A549 (cell line): Measurements from ENCODE around the gene TXNDC8. TPM values are rescaled to one million over a fixed set of nuclear protein-coding genes. Genes with fewer than 3 reads are reported as not detected.

Experiments
- ATAC-seq, 2 experiments: fragments of 200-7000 bp in 1 of 2; fragments of >200 bp in 1 of 2; cut with Nextera tagmentation in 1 of 2; cut with Tn5 transposase in 1 of 2; 3 replicates each; pipeline versions ENCODE4 v1.8.0 to v1.9.1; 2018 to 2020; ENCODE audit warnings: mild to moderate bottlenecking in 1 of 2, moderate library complexity in 1 of 2
- CTCF ChIA-PET: fragments of 300-600 bp; sonication (Branson Sonifier 250); formaldehyde crosslinking; extraction: SDS; loops from one replicate; lab custom pipeline; 2021; ENCODE audit warnings: antibody characterized with exemption, inconsistent platforms; lab: Yijun Ruan, JAX
- POLR2A ChIA-PET: fragments of 350-600 bp; formaldehyde crosslinking; extraction: SDS; loops from one replicate; lab custom pipeline; 2021; ENCODE audit warnings: antibody characterized with exemption, inconsistent platforms; lab: Yijun Ruan, JAX
- DNase-seq, 2 experiments: peaks; one replicate each; pipeline versions ENCODE4 v3.0.0 to v3.0.0-alpha.2; 2011 to 2016; ENCODE audit warnings: low read depth in 1 of 2, low spot score in 1 of 2
- FAIRE-seq: peaks from 2 replicates; lab custom pipeline; 2011; peaks lifted over from hg19 to GRCh38; lab: Jason Lieb, UNC
- H3K27ac ChIP-seq, 2 experiments: fragments of >200 bp; sonication (Bioruptor Twin); formaldehyde crosslinking; 3 replicates each; pipeline ENCODE4 v1.5.1; 2016 to 2017
- H3K4me1 ChIP-seq: fragments of >200 bp; sonication (Bioruptor Twin); formaldehyde crosslinking; 3 replicates; pipeline ENCODE4 v1.6.1; 2016
- H3K4me2 ChIP-seq: fragments of >200 bp; sonication (Bioruptor Twin); formaldehyde crosslinking; 3 replicates; pipeline ENCODE4 v1.6.1; 2016
- H3K4me3 ChIP-seq: fragments of >200 bp; sonication (Bioruptor Twin); formaldehyde crosslinking; 3 replicates; pipeline ENCODE4 v1.5.1; 2016
- H3K9me3 ChIP-seq: fragments of >200 bp; sonication (Bioruptor Twin); formaldehyde crosslinking; 3 replicates; pipeline ENCODE4 v1.6.1; 2016
- ATOH8 ChIP-seq: fragments of 250-450 bp; sonication (Bioruptor Pico); IDR thresholded peaks from 2 replicates; pipeline ENCODE4 v1.5.0; 2020; ENCODE audit warnings: low read depth, mild to moderate bottlenecking, moderate library complexity
- CTCF ChIP-seq: fragments of >200 bp; sonication (Bioruptor Twin); formaldehyde crosslinking; IDR thresholded peaks from 3 replicates; pipeline ENCODE4 v1.5.1; 2016
- HOXA7 ChIP-seq: fragments of 250-450 bp; sonication (Bioruptor Pico); IDR thresholded peaks from 2 replicates; pipeline ENCODE4 v1.5.0; 2020; ENCODE audit warnings: mild to moderate bottlenecking, moderate library complexity
- HOXB13 ChIP-seq: fragments of 250-450 bp; sonication (Bioruptor Pico); IDR thresholded peaks from 2 replicates; pipeline ENCODE4 v1.5.0; 2020; ENCODE audit warnings: low read depth, mild to moderate bottlenecking, moderate library complexity
- JUNB ChIP-seq: fragments of >200 bp; sonication (Bioruptor Twin); formaldehyde crosslinking; IDR thresholded peaks from 2 replicates; pipeline ENCODE4 v1.6.1; 2016
- NPAS2 ChIP-seq: fragments of 250-450 bp; sonication (Bioruptor Pico); IDR thresholded peaks from 2 replicates; pipeline ENCODE4 v1.8.0; 2022; ENCODE audit warnings: mild to moderate bottlenecking, moderate library complexity, borderline replicate concordance
- RNF2 ChIP-seq: fragments of 200-600 bp; sonication (generic); IDR thresholded peaks from 2 replicates; pipeline ENCODE4 v1.6.1; 2016; ENCODE audit warnings: low read depth, mild to moderate bottlenecking, antibody characterized with exemption, moderate library complexity, borderline replicate concordance
- SREBF2 ChIP-seq: fragments of 450-650 bp; IDR thresholded peaks from 2 replicates; pipeline ENCODE4 v1.6.1; 2014; ENCODE audit warnings: mild to moderate bottlenecking, moderate library complexity
- ZC3H11A ChIP-seq: fragments of 450-650 bp; IDR thresholded peaks from 2 replicates; pipeline ENCODE4 v1.6.1; 2014; ENCODE audit warnings: antibody characterized with exemption, mild to moderate bottlenecking
- ZSCAN20 ChIP-seq: fragments of 250-450 bp; sonication (Bioruptor Pico); IDR thresholded peaks from 2 replicates; pipeline ENCODE4 v1.8.0; 2022; ENCODE audit warnings: mild to moderate bottlenecking, moderate library complexity
- WGBS: methylation state at CpG from one replicate; pipeline ENCODE4 v1.1.6; 2017; ENCODE audit errors: missing lambda C conversion rate; 5-methylcytosine and 5-hydroxymethylcytosine counted together
- polyA plus RNA-seq, 4 experiments: library from polyadenylated mRNA; depleted of rRNA in 3 of 4; stranded (reverse); fragments of >200 nt; fragmentation: RNase III in 1 of 4; extraction: RNeasy Plus Mini Kit Qiagen cat#74134 plus additional on column Dnase treatment in 1 of 4; gene quantifications; 2 replicates in 3 of 4; 3 replicates in 1 of 4; pipeline ENCODE4 v1.2.3, GENCODE V29; 2011 to 2017
- TF ChIP-seq, protein P1 (sequence below): fragments of 200-600 bp; sonication (generic); IDR thresholded peaks from 2 replicates; pipeline ENCODE4 v1.6.1; 2016; ENCODE audit warnings: antibody characterized with exemption, mild to moderate bottlenecking, moderate library complexity

TXNDC8 gene
- polyA plus RNA-seq, 2 of the 4 experiments (the other 2 are of a cell fraction): not detected

GRCh38 chr9:110283751-110284150 is 53.9 kb downstream of the TXNDC8 start:
- no peak for TF ChIP-seq SREBF2
- no peak for TF ChIP-seq RNF2
- TF ChIP-seq HOXB13: no peak
- no peak for TF ChIP-seq ATOH8 (CRISPR knock-in tag)
- TF ChIP-seq JUNB: no peak
- no peak for TF ChIP-seq ZC3H11A
- TF ChIP-seq HOXA7 (CRISPR knock-in tag): no peak
- no peak for TF ChIP-seq CTCF
- 50% methylated on average over 1 of the region's 1 CpG for WGBS
- no peak for FAIRE-seq
- ChIA-PET POLR2A (no interaction called here), CTCF (no interaction called here)
- H3K27ac ChIP-seq: no peak overlapping the region
- H3K9me3 ChIP-seq: no peaks in the 10 kb centered on the region
- H3K4me3 ChIP-seq: no peak overlapping the region
- H3K4me1 ChIP-seq: peaks cover 8% of the 10 kb centered on the region; the same call in 1 of the 3 replicates
- ATAC-seq: no peak
- H3K4me2 ChIP-seq: no peak overlapping the region
- no peak for DNase-seq

DNA sequence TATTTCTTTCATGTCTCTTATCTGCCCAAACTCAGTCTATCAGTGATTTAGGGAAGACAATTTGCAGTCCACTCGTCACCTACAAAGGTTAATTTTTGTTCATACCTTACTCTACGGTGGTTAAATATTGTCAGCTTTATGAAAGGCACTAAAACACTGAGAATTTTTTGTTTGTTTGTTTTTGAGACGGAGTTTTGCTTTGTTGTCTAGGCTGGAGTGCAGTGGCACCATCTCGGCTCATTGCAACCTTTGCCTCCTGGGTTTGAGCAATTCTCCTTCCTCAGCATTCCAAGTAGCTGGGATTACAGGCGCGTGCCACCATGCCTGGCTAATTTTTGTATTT is 55.0 kb downstream of the TXNDC8 start:
- ChIA-PET CTCF (interaction anchor here (1.2 to 1.6 kb wide), 2 partner anchors 8 to 24 kb away, joined by 3 to 7 read pairs; no protein-coding TSS in a partner anchor), POLR2A (interaction anchor here (1.3 kb wide), 1 partner anchor 26 kb away, joined by 5 read pairs; the partner anchor contains the start of gene TXN)
- H3K4me1 ChIP-seq: peaks cover 14% of the 10 kb centered on the region; the same call in 2 of the 3 replicates
- DNase-seq (no peak), ATAC-seq (no peak), FAIRE-seq (no peak)
- H3K4me3 ChIP-seq: no peak overlapping the region
- no peaks in the 10 kb centered on the region for H3K9me3 ChIP-seq
- 72% methylated on average over 6 of the region's 6 CpGs for WGBS
- H3K27ac ChIP-seq: no peak overlapping the region
- TF ChIP-seq, protein P1, sequence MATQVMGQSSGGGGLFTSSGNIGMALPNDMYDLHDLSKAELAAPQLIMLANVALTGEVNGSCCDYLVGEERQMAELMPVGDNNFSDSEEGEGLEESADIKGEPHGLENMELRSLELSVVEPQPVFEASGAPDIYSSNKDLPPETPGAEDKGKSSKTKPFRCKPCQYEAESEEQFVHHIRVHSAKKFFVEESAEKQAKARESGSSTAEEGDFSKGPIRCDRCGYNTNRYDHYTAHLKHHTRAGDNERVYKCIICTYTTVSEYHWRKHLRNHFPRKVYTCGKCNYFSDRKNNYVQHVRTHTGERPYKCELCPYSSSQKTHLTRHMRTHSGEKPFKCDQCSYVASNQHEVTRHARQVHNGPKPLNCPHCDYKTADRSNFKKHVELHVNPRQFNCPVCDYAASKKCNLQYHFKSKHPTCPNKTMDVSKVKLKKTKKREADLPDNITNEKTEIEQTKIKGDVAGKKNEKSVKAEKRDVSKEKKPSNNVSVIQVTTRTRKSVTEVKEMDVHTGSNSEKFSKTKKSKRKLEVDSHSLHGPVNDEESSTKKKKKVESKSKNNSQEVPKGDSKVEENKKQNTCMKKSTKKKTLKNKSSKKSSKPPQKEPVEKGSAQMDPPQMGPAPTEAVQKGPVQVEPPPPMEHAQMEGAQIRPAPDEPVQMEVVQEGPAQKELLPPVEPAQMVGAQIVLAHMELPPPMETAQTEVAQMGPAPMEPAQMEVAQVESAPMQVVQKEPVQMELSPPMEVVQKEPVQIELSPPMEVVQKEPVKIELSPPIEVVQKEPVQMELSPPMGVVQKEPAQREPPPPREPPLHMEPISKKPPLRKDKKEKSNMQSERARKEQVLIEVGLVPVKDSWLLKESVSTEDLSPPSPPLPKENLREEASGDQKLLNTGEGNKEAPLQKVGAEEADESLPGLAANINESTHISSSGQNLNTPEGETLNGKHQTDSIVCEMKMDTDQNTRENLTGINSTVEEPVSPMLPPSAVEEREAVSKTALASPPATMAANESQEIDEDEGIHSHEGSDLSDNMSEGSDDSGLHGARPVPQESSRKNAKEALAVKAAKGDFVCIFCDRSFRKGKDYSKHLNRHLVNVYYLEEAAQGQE: no peak
- TF ChIP-seq ZSCAN20 (CRISPR knock-in tag) (no peak), CTCF (no peak)
- peak overlapping the region; percentile 22; the same call in 1 of the 3 replicates for H3K4me2 ChIP-seq

- H3K4me2 ChIP-seq: peak overlapping the region; percentile 22; the same call in 1 of the 3 replicates
- no peak overlapping the region for H3K4me3 ChIP-seq
- FAIRE-seq (no peak), ATAC-seq (no peak), DNase-seq (peak in 1 of 2 experiments; percentile 12)
- CTCF ChIA-PET: interaction anchor here (1.2 to 1.6 kb wide), 3 partner anchors 9 to 27 kb away, joined by 3 to 7 read pairs (median 3); no protein-coding TSS in a partner anchor
- peaks cover 17% of the 10 kb centered on the region; the same call in 2 of the 3 replicates for H3K4me1 ChIP-seq
- 37% methylated on average over 4 of the region's 4 CpGs for WGBS
- no peaks in the 10 kb centered on the region for H3K9me3 ChIP-seq
- POLR2A ChIA-PET: interaction anchor here (1.3 kb wide), 1 partner anchor 25 kb away, joined by 5 read pairs; the partner anchor contains the start of gene TXN
- no peak overlapping the region for H3K27ac ChIP-seq
- TF ChIP-seq SREBF2: no peak
- TF ChIP-seq NPAS2: no peak
- no peak for TF ChIP-seq JUNB
- TF ChIP-seq, all 56 proteins: peak for 0
Observed at GRCh38 chr9:110282018-110282738, 55.5 kb downstream of the TXNDC8 start.
